Measurements from ENCODE around the gene PHF21B.
"Not testable (repeated sequence)": the region's sequence is repeated elsewhere in the genome, so short reads cannot be mapped to it uniquely, and the experiment has no call there.

The PHF21B gene

GRCh38 chr22:44971651-44972362, 38.0 kb downstream of the PHF21B start:
- no peak for DNase-seq (ENCODE audit: insufficient read length, low spot score)
- no peak for FAIRE-seq
- TF ChIP-seq SPI1 (IDR thresholded peaks at IDR 0.05; ENCODE audit: low read depth, low read length) (no peak), POU2F2 (IDR thresholded peaks at IDR 0.05; ENCODE audit: low read depth, low read length) (no peak), TAF1 (IDR thresholded peaks at IDR 0.05; ENCODE audit: low read depth, low read length) (no peak), POLR2AphosphoS5 (IDR thresholded peaks at IDR 0.05; ENCODE audit: low read depth, low read length) (no peak), PAX5 (IDR thresholded peaks at IDR 0.05; ENCODE audit: insufficient read depth, low read length, severe bottlenecking) (no peak), POLR2A (IDR thresholded peaks at IDR 0.05; ENCODE audit: low read depth, low read length) (no peak)

- no peak for TF ChIP-seq POLR2AphosphoS5 (IDR thresholded peaks at IDR 0.05; ENCODE audit: low read depth, low read length)
- DNase-seq (ENCODE audit: insufficient read length, low spot score): no peak
- FAIRE-seq: no peak
Observed at GRCh38 chr22:44970291-44970690, 39.5 kb downstream of the PHF21B start.

- DNase-seq (ENCODE audit: insufficient read length, low spot score): no peak
- no peak for TF ChIP-seq SPI1 (IDR thresholded peaks at IDR 0.05; ENCODE audit: low read depth, low read length)
- TF ChIP-seq POU2F2 (IDR thresholded peaks at IDR 0.05; ENCODE audit: low read depth, low read length): no peak
- TF ChIP-seq PAX5 (IDR thresholded peaks at IDR 0.05; ENCODE audit: insufficient read depth, low read length, severe bottlenecking): no peak
- no peak for TF ChIP-seq POLR2AphosphoS5 (IDR thresholded peaks at IDR 0.05; ENCODE audit: low read depth, low read length)
- no peak for TF ChIP-seq POLR2A (IDR thresholded peaks at IDR 0.05; ENCODE audit: low read depth, low read length)
- TF ChIP-seq TAF1 (IDR thresholded peaks at IDR 0.05; ENCODE audit: low read depth, low read length): no peak
- FAIRE-seq: no peak
Observed at GRCh38 chr22:44969817-44970216, 40.0 kb downstream of the PHF21B start.

- DNase-seq (ENCODE audit: insufficient read length, low spot score) (no peak), FAIRE-seq (no peak)
- TF ChIP-seq POLR2A (IDR thresholded peaks at IDR 0.05; ENCODE audit: low read depth, low read length) (no peak), POLR2AphosphoS5 (IDR thresholded peaks at IDR 0.05; ENCODE audit: low read depth, low read length) (no peak), SPI1 (IDR thresholded peaks at IDR 0.05; ENCODE audit: low read depth, low read length) (no peak), PAX5 (IDR thresholded peaks at IDR 0.05; ENCODE audit: insufficient read depth, low read length, severe bottlenecking) (no peak), POU2F2 (IDR thresholded peaks at IDR 0.05; ENCODE audit: low read depth, low read length) (no peak), TAF1 (IDR thresholded peaks at IDR 0.05; ENCODE audit: low read depth, low read length) (no peak)
Observed at GRCh38 chr22:44968736-44969135, 41.1 kb downstream of the PHF21B start.

GRCh38 chr22:44965171-44965570, 44.6 kb downstream of the PHF21B start:
- TF ChIP-seq PAX5 (IDR thresholded peaks at IDR 0.05; ENCODE audit: insufficient read depth, low read length, severe bottlenecking) (no peak), POU2F2 (IDR thresholded peaks at IDR 0.05; ENCODE audit: low read depth, low read length) (no peak), POLR2A (IDR thresholded peaks at IDR 0.05; ENCODE audit: low read depth, low read length) (no peak), TAF1 (IDR thresholded peaks at IDR 0.05; ENCODE audit: low read depth, low read length) (no peak), POLR2AphosphoS5 (IDR thresholded peaks at IDR 0.05; ENCODE audit: low read depth, low read length) (no peak), SPI1 (IDR thresholded peaks at IDR 0.05; ENCODE audit: low read depth, low read length) (no peak)
- FAIRE-seq (no peak), DNase-seq (ENCODE audit: insufficient read length, low spot score) (no peak)

GRCh38 chr22:44964722-44965078, 45.1 kb downstream of the PHF21B start:
- no peak for FAIRE-seq
- TF ChIP-seq POLR2A (IDR thresholded peaks at IDR 0.05; ENCODE audit: low read depth, low read length) (no peak), POU2F2 (IDR thresholded peaks at IDR 0.05; ENCODE audit: low read depth, low read length) (no peak), SPI1 (IDR thresholded peaks at IDR 0.05; ENCODE audit: low read depth, low read length) (no peak), POLR2AphosphoS5 (IDR thresholded peaks at IDR 0.05; ENCODE audit: low read depth, low read length) (no peak), TAF1 (IDR thresholded peaks at IDR 0.05; ENCODE audit: low read depth, low read length) (no peak), PAX5 (IDR thresholded peaks at IDR 0.05; ENCODE audit: insufficient read depth, low read length, severe bottlenecking) (no peak)
- no peak for DNase-seq (ENCODE audit: insufficient read length, low spot score)

GRCh38 chr22:44963832-44964721, 45.7 kb downstream of the PHF21B start:
- DNase-seq (ENCODE audit: insufficient read length, low spot score) (no peak), FAIRE-seq (no peak)
- TF ChIP-seq POLR2AphosphoS5 (IDR thresholded peaks at IDR 0.05; ENCODE audit: low read depth, low read length) (no peak), POU2F2 (IDR thresholded peaks at IDR 0.05; ENCODE audit: low read depth, low read length) (no peak), POLR2A (IDR thresholded peaks at IDR 0.05; ENCODE audit: low read depth, low read length) (no peak), TAF1 (IDR thresholded peaks at IDR 0.05; ENCODE audit: low read depth, low read length) (no peak), SPI1 (IDR thresholded peaks at IDR 0.05; ENCODE audit: low read depth, low read length) (no peak), PAX5 (IDR thresholded peaks at IDR 0.05; ENCODE audit: insufficient read depth, low read length, severe bottlenecking) (no peak)

- DNase-seq (ENCODE audit: insufficient read length, low spot score) (no peak), FAIRE-seq (no peak)
- TF ChIP-seq PAX5 (IDR thresholded peaks at IDR 0.05; ENCODE audit: insufficient read depth, low read length, severe bottlenecking): no peak
- no peak for TF ChIP-seq TAF1 (IDR thresholded peaks at IDR 0.05; ENCODE audit: low read depth, low read length)
- no peak for TF ChIP-seq POU2F2 (IDR thresholded peaks at IDR 0.05; ENCODE audit: low read depth, low read length)
- TF ChIP-seq SPI1 (IDR thresholded peaks at IDR 0.05; ENCODE audit: low read depth, low read length): no peak
- TF ChIP-seq POLR2A (IDR thresholded peaks at IDR 0.05; ENCODE audit: low read depth, low read length): no peak
- TF ChIP-seq POLR2AphosphoS5 (IDR thresholded peaks at IDR 0.05; ENCODE audit: low read depth, low read length): no peak
Observed at GRCh38 chr22:44962741-44963454, 46.9 kb downstream of the PHF21B start.

GRCh38 chr22:44961682-44962081, 48.1 kb downstream of the PHF21B start:
- DNase-seq (ENCODE audit: insufficient read length, low spot score); FAIRE-seq: not testable (repeated sequence)
